OCI-LY7 (cell line): Measurements from ENCODE around the gene LINC01488. TPM values are rescaled to one million over a fixed set of nuclear protein-coding genes. Genes with fewer than 3 reads are reported as not detected.

Experiments used
- BruUV-seq: library from RNA; stranded (reverse); fragments of 400-500 nt; replicated peaks from 2 replicates; lab custom pipeline; 2021; lab: Mats Ljungman, UMichigan
- CTCF ChIA-PET: fragments of 300-600 bp; sonication (Branson Sonifier 250); formaldehyde crosslinking; loops from one replicate; lab custom pipeline; 2022; ENCODE audit warnings: antibody characterized with exemption; ENCODE audit not compliant: unreplicated experiment; lab: Charles Lee
- POLR2A ChIA-PET: fragments of 300-600 bp; sonication (Branson Sonifier 250); formaldehyde crosslinking; loops from one replicate; lab custom pipeline; 2022; ENCODE audit warnings: antibody characterized with exemption; lab: Charles Lee
- DNase-seq: peaks from one replicate; pipeline ENCODE4 v3.0.0-alpha.2; 2015; ENCODE audit warnings: low spot score
- H2AFZ ChIP-seq: fragments of 200-600 bp; sonication (generic), shearing (Covaris generic); 2 replicates; pipeline ENCODE4 v1.6.1; 2014; ENCODE audit warnings: mild to moderate bottlenecking, antibody characterized with exemption, low read length, moderate library complexity
- H3K27ac ChIP-seq: fragments of 200-600 bp; sonication (generic); 2 replicates; pipeline ENCODE4 v1.5.1; 2014; ENCODE audit warnings: mixed run types, low read depth, mild to moderate bottlenecking, moderate library complexity, low read length, inconsistent platforms; ENCODE audit not compliant: poor library complexity, severe bottlenecking
- H3K36me3 ChIP-seq: fragments of 200-600 bp; sonication (generic); 2 replicates; pipeline ENCODE4 v1.6.1; 2014; ENCODE audit warnings: mild to moderate bottlenecking, antibody characterized with exemption, low read length, moderate library complexity, mixed read lengths; ENCODE audit not compliant: insufficient read depth
- H3K4me1 ChIP-seq: fragments of 200-600 bp; sonication (generic); 2 replicates; pipeline ENCODE4 v1.5.1; 2014; ENCODE audit warnings: mild to moderate bottlenecking, low read length; ENCODE audit not compliant: insufficient read depth, poor library complexity, severe bottlenecking
- H3K4me2 ChIP-seq: fragments of 200-600 bp; sonication (generic); 2 replicates; pipeline ENCODE4 v1.6.1; 2014; ENCODE audit warnings: mild to moderate bottlenecking, low read length
- H3K4me3 ChIP-seq: fragments of 200-600 bp; sonication (generic); 2 replicates; pipeline ENCODE4 v1.5.1; 2014; ENCODE audit warnings: mild to moderate bottlenecking, low read depth, low read length; ENCODE audit not compliant: poor library complexity, severe bottlenecking
- H3K79me2 ChIP-seq: fragments of 200-600 bp; sonication (generic); 2 replicates; pipeline ENCODE4 v1.6.1; 2016; ENCODE audit warnings: low read depth, mild to moderate bottlenecking, low read length, moderate library complexity, mixed read lengths; ENCODE audit not compliant: insufficient read depth
- H3K9me2 ChIP-seq: fragments of 200-600 bp; sonication (generic); 2 replicates; pipeline ENCODE4 v1.6.1; 2016; ENCODE audit warnings: mild to moderate bottlenecking, low read length, mixed read lengths; ENCODE audit not compliant: insufficient read depth
- H3K9me3 ChIP-seq: fragments of 200-600 bp; sonication (generic); 2 replicates; pipeline ENCODE4 v1.6.1; 2014; ENCODE audit warnings: mild to moderate bottlenecking, mixed run types, low read length, mixed read lengths
- H4K20me1 ChIP-seq: fragments of 200-600 bp; sonication (generic); 2 replicates; pipeline ENCODE4 v1.6.1; 2014; ENCODE audit warnings: mild to moderate bottlenecking, antibody characterized with exemption, low read length, moderate library complexity, mixed read lengths; ENCODE audit not compliant: insufficient read depth
- EZH2phosphoT487 ChIP-seq: fragments of 200-600 bp; sonication (generic); IDR thresholded peaks from 2 replicates; pipeline ENCODE4 v1.6.1; 2018; ENCODE audit warnings: low read depth, borderline replicate concordance, mild to moderate bottlenecking, mixed run types, antibody characterized with exemption, low read length, moderate library complexity, mixed read lengths
- intact Hi-C: fragments of 100-400 bp; cut with micrococcal nuclease; formaldehyde crosslinking; loops from one replicate; pipeline ENCODE4 v1.10.0; 2022; ENCODE audit not compliant: unreplicated experiment
- total RNA-seq, 2 experiments: library from RNA; depleted of rRNA in 1 of 2; stranded (reverse); fragments of >200 nt in 1 of 2; shearing (Covaris generic) in 1 of 2; gene quantifications; 2 replicates each; pipeline ENCODE4 v1.2.3, GENCODE V29; 2014 to 2022
- TF ChIP-seq, protein P1 (sequence below): fragments of 200-600 bp; sonication (generic); conservative IDR thresholded peaks from 2 replicates; pipeline ENCODE4 v1.5.1; 2014; ENCODE audit warnings: mild to moderate bottlenecking, antibody characterized with exemption, low read length, moderate library complexity, mixed read lengths

Gene LINC01488
- total RNA-seq, 2 experiments from 2014 or later = not detected

- Histone ChIP-seq H3K4me3 (no peak overlapping the region), H3K9me2 (no peaks in the 10 kb centered on the region), H3K4me1 (no peaks in the 10 kb centered on the region), H3K4me2 (no peak overlapping the region), H3K36me3 (no peaks in the 10 kb centered on the region), H3K27ac (no peak overlapping the region), H2AFZ (no peak overlapping the region), H3K79me2 (no peaks in the 10 kb centered on the region), H3K9me3 (no peaks in the 10 kb centered on the region), H4K20me1 (no peaks in the 10 kb centered on the region)
- DNase-seq = no peak
- no TSS peak for BruUV-seq
- ChIA-PET CTCF (no interaction called here), POLR2A (no interaction called here)
- no peak for TF ChIP-seq EZH2phosphoT487
- TF ChIP-seq, protein P1, sequence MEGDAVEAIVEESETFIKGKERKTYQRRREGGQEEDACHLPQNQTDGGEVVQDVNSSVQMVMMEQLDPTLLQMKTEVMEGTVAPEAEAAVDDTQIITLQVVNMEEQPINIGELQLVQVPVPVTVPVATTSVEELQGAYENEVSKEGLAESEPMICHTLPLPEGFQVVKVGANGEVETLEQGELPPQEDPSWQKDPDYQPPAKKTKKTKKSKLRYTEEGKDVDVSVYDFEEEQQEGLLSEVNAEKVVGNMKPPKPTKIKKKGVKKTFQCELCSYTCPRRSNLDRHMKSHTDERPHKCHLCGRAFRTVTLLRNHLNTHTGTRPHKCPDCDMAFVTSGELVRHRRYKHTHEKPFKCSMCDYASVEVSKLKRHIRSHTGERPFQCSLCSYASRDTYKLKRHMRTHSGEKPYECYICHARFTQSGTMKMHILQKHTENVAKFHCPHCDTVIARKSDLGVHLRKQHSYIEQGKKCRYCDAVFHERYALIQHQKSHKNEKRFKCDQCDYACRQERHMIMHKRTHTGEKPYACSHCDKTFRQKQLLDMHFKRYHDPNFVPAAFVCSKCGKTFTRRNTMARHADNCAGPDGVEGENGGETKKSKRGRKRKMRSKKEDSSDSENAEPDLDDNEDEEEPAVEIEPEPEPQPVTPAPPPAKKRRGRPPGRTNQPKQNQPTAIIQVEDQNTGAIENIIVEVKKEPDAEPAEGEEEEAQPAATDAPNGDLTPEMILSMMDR = no peak
- intact Hi-C loops = no loop called here
Observed at GRCh38 chr11:69451289-69451688, 30.2 kb upstream of the LINC01488 start.

DNA sequence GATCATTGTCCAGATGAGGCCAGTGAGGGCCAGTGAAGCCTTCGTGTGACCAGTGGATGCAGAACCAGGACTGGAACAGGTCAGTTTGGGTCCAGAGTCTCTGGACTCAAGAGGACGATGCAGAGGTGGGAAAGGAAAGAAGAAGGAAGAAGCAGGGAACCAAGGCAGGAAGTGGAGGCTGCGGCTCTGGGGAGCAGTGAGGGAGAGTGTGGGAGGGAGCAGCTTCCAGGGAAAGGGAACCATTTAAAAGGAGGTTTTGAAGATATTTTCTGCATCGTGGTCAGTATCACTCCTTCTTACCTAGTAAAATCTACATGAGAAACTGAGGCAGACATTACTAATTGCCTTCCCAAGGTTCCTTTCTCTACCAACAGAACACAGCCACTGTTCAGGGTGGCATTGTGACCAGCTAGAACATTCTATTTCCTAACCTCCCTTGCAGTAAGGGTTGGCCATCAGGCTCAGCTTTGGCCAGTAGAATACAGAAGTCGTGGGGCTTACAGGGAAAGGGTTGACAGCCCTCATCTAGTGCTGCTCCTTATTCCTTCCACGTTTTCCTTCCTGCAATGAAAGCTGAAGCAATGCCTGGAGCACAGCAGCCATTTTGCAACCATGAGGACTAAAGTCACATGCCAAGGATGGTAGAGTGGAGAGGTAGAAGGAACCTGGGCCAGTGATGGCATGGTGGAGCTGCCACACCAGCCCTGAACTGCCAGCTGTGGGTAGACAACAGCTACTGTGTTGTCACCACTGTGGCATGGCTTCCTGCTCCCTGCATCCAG is 29.1 kb upstream of the LINC01488 start:
- TF ChIP-seq, protein P1 = no peak
- TF ChIP-seq EZH2phosphoT487 = no peak
- Histone ChIP-seq H3K27ac (no peak overlapping the region), H2AFZ (no peak overlapping the region), H3K4me2 (no peak overlapping the region), H3K36me3 (no peaks in the 10 kb centered on the region), H3K4me3 (no peak overlapping the region), H3K9me3 (no peaks in the 10 kb centered on the region), H3K9me2 (no peaks in the 10 kb centered on the region), H3K4me1 (no peaks in the 10 kb centered on the region), H4K20me1 (no peaks in the 10 kb centered on the region), H3K79me2 (no peaks in the 10 kb centered on the region)
- intact Hi-C loops = no loop called here
- no TSS peak for BruUV-seq
- ChIA-PET POLR2A (interaction anchor here (0.6 kb wide), 1 partner anchor 1227 kb away, joined by 3 read pairs; no protein-coding TSS in a partner anchor), CTCF (no interaction called here)
- DNase-seq = no peak

- H3K27ac ChIP-seq = no peak overlapping the region
- intact Hi-C loops = no loop called here
- ChIA-PET POLR2A (no interaction called here), CTCF (no interaction called here)
- H3K36me3 ChIP-seq = no peaks in the 10 kb centered on the region
- no TSS peak for BruUV-seq
- no peak overlapping the region for H2AFZ ChIP-seq
- TF ChIP-seq, protein P1 = no peak
- no peaks in the 10 kb centered on the region for H3K9me3 ChIP-seq
- H3K4me3 ChIP-seq = no peak overlapping the region
- no peaks in the 10 kb centered on the region for H3K4me1 ChIP-seq
- H3K79me2 ChIP-seq = no peaks in the 10 kb centered on the region
- H4K20me1 ChIP-seq = no peaks in the 10 kb centered on the region
- H3K4me2 ChIP-seq = no peak overlapping the region
- no peak for DNase-seq
- H3K9me2 ChIP-seq = no peaks in the 10 kb centered on the region
Observed at GRCh38 chr11:69453151-69453550, 28.3 kb upstream of the LINC01488 start.
